CD4-positive, alpha-beta T cell treated with Interleukin-10 for 1 hour (primary cell): ENCODE measurements around the gene ITGA1.

Experiments
- DNase-seq: peaks from one replicate; pipeline ENCODE4 v3.0.0-alpha.2; 2020

Gene ITGA1

GRCh38 chr5:52875827-52876226 lies 88.1 kb downstream of the ITGA1 start:
- DNase-seq = no peak

- no peak for DNase-seq
Measured at GRCh38 chr5:52876456-52876855, 88.7 kb downstream of the ITGA1 start.

GRCh38 chr5:52878656-52879055 lies 90.9 kb downstream of the ITGA1 start:
- DNase-seq = no peak

GRCh38 chr5:52880541-52880940 lies 92.8 kb downstream of the ITGA1 start:
- DNase-seq = no peak

- DNase-seq = no peak
Measured at GRCh38 chr5:52881468-52881867, 93.8 kb downstream of the ITGA1 start.

GRCh38 chr5:52883110-52883509 lies 95.4 kb downstream of the ITGA1 start:
- no peak for DNase-seq

GRCh38 chr5:52884453-52884852 lies 96.7 kb downstream of the ITGA1 start:
- DNase-seq = no peak

- no peak for DNase-seq
Measured at GRCh38 chr5:52885614-52886013, 97.9 kb downstream of the ITGA1 start.

- DNase-seq = no peak
Measured at GRCh38 chr5:52886206-52886605, 98.5 kb downstream of the ITGA1 start.

- DNase-seq = no peak
Measured at GRCh38 chr5:52887066-52887465, 99.3 kb downstream of the ITGA1 start.

GRCh38 chr5:52888363-52888762 lies 100.6 kb downstream of the ITGA1 start:
- DNase-seq = no peak

- no peak for DNase-seq
Measured at GRCh38 chr5:52892242-52892878, 104.6 kb downstream of the ITGA1 start.

- no peak for DNase-seq
Measured at GRCh38 chr5:52893105-52893504, 105.4 kb downstream of the ITGA1 start.

GRCh38 chr5:52893863-52894262 lies 106.1 kb downstream of the ITGA1 start:
- DNase-seq = no peak

- DNase-seq = no peak
Measured at GRCh38 chr5:52894451-52894850, 106.7 kb downstream of the ITGA1 start.

GRCh38 chr5:52895075-52895474 lies 107.4 kb downstream of the ITGA1 start:
- DNase-seq = no peak

- no peak for DNase-seq
Measured at GRCh38 chr5:52895572-52896413, 108.1 kb downstream of the ITGA1 start.

GRCh38 chr5:52896534-52897237 lies 109.0 kb downstream of the ITGA1 start:
- no peak for DNase-seq

- DNase-seq = no peak
Measured at GRCh38 chr5:52897238-52897614, 109.5 kb downstream of the ITGA1 start.

- DNase-seq = no peak
Measured at GRCh38 chr5:52898961-52899680, 111.4 kb downstream of the ITGA1 start.

- no peak for DNase-seq
Measured at GRCh38 chr5:52903142-52903541, 115.4 kb downstream of the ITGA1 start.

- DNase-seq = no peak
Measured at GRCh38 chr5:52906343-52906742, 118.6 kb downstream of the ITGA1 start.

GRCh38 chr5:52906845-52907244 lies 119.1 kb downstream of the ITGA1 start:
- DNase-seq = no peak
